ENCODE measurements around the gene SEMG1.

DNA sequence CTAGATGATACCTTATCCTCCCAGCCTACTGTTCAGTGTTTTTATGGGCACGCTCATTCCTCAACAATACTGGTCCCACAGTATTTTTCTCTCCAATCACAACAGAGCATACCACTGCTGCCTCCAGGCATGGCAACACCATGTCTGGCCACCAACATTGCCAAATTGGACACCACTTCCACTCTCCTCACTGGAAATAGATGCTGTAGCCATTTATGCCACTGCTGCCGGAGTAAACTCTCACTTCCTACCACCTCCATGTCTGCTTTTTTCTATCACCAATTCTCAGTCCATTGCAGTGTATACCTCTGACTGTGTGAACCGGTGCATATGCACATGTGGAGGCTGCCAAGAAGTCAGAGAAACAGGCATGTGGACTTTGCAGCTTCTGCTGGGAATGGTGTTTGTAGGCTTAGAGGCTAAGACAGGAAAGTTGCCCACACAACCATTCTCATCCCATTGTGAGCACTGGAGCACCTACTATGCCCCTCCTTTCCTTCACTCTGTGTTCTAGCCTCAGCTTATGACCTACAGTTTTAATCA, 17.7 kb upstream of the SEMG1 start:
- TF ChIP-seq, protein P1, sequence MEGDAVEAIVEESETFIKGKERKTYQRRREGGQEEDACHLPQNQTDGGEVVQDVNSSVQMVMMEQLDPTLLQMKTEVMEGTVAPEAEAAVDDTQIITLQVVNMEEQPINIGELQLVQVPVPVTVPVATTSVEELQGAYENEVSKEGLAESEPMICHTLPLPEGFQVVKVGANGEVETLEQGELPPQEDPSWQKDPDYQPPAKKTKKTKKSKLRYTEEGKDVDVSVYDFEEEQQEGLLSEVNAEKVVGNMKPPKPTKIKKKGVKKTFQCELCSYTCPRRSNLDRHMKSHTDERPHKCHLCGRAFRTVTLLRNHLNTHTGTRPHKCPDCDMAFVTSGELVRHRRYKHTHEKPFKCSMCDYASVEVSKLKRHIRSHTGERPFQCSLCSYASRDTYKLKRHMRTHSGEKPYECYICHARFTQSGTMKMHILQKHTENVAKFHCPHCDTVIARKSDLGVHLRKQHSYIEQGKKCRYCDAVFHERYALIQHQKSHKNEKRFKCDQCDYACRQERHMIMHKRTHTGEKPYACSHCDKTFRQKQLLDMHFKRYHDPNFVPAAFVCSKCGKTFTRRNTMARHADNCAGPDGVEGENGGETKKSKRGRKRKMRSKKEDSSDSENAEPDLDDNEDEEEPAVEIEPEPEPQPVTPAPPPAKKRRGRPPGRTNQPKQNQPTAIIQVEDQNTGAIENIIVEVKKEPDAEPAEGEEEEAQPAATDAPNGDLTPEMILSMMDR (IDR thresholded peaks at IDR 0.05) = no peak
- TF ChIP-seq POLR2AphosphoS5 (IDR thresholded peaks at IDR 0.05) = no peak
